Prostate gland (tissue), 2 donors: ENCODE results near the gene COLEC12. TPM values are rescaled to one million over a fixed set of nuclear protein-coding genes. Genes with fewer than 3 reads are reported as not detected.

Experiments
- DNase-seq: peaks from one replicate; pipeline ENCODE4 v3.0.0-alpha.2; 2019; ENCODE audit warnings: low spot score
- H3K27ac ChIP-seq, 2 donors: fragments of 200-600 bp; sonication (generic); 2 replicates each; pipeline ENCODE4 v1.5.1; 2017 to 2019
- H3K27me3 ChIP-seq: fragments of 200-600 bp; sonication (generic); replicated peaks from 2 replicates; pipeline ENCODE4 v1.5.1; 2019; ENCODE audit not compliant: insufficient read depth
- H3K36me3 ChIP-seq, 2 donors: fragments of 200-600 bp; sonication (generic); 1 replicate in 1 of 2; 2 replicates in 1 of 2; pipeline versions ENCODE4 v1.5.1 to v1.8.1; 2017 to 2019
- H3K4me1 ChIP-seq: fragments of 200-600 bp; sonication (generic); replicated peaks from 2 replicates; pipeline ENCODE4 v1.5.1; 2019
- H3K4me3 ChIP-seq, 2 donors: fragments of 200-600 bp; sonication (generic); 2 replicates each; pipeline ENCODE4 v1.5.1; 2017 to 2019
- H3K9me3 ChIP-seq: fragments of 200-600 bp; sonication (generic); 2 replicates; pipeline ENCODE4 v1.5.1; 2017
- POLR2A ChIP-seq: fragments of 450-650 bp; IDR thresholded peaks from one replicate; pipeline ENCODE4 v1.6.1; 2016; ENCODE audit warnings: antibody characterized with exemption, mild to moderate bottlenecking
- POLR2AphosphoS5 ChIP-seq: sonication (generic); formaldehyde crosslinking; IDR thresholded peaks from one replicate; pipeline ENCODE4 v1.6.1; 2017; ENCODE audit warnings: antibody characterized with exemption
- WGBS: methylation state at CpG from one replicate; pipeline ENCODE4 v1.1.5; 2018; 5-methylcytosine and 5-hydroxymethylcytosine counted together
- intact Hi-C: fragments of 100-400 bp; cut with DNase I; formaldehyde crosslinking; loops from one replicate; pipeline ENCODE4 v1.14.2; 2022
- total RNA-seq, 2 donors: library from RNA; depleted of rRNA; stranded (reverse); fragments of >200 nt; gene quantifications; one replicate each; pipeline ENCODE4 v1.1.0, GENCODE V29; 2016
- TF ChIP-seq, protein P1 (sequence below), 4 experiments: fragments of 200-600 bp in 2 of 4; fragments of 450-650 bp in 2 of 4; sonication (generic) in 2 of 4; IDR thresholded peaks; 1 replicate in 3 of 4; 2 replicates in 1 of 4; pipeline ENCODE4 v1.5.1; 2016 to 2019; ENCODE audit warnings: antibody characterized with exemption in 4 of 4, mild to moderate bottlenecking in 2 of 4, moderate library complexity in 2 of 4

Gene COLEC12
- total RNA-seq, 2 donors from 2014 or later: 11.1 to 35.0 TPM

GRCh38 chr18:470661-471501 lies 29.6 kb downstream of the COLEC12 start:
- Histone ChIP-seq H3K36me3 (no peaks in the 10 kb centered on the region), H3K27ac (no peak overlapping the region)

GRCh38 chr18:468955-469790 lies 31.3 kb downstream of the COLEC12 start:
- Histone ChIP-seq H3K4me1 (no peaks in the 10 kb centered on the region), H3K4me3 (no peak overlapping the region), H3K9me3 (no peaks in the 10 kb centered on the region), H3K27ac (no peak overlapping the region), H3K36me3 (no peaks in the 10 kb centered on the region), H3K27me3 (no peaks in the 10 kb centered on the region)
- no peak for DNase-seq
- WGBS: 59% methylated on average over 13 of the region's 13 CpGs
- intact Hi-C loops: no loop called here
- TF ChIP-seq POLR2AphosphoS5: no peak
- TF ChIP-seq, protein P1, sequence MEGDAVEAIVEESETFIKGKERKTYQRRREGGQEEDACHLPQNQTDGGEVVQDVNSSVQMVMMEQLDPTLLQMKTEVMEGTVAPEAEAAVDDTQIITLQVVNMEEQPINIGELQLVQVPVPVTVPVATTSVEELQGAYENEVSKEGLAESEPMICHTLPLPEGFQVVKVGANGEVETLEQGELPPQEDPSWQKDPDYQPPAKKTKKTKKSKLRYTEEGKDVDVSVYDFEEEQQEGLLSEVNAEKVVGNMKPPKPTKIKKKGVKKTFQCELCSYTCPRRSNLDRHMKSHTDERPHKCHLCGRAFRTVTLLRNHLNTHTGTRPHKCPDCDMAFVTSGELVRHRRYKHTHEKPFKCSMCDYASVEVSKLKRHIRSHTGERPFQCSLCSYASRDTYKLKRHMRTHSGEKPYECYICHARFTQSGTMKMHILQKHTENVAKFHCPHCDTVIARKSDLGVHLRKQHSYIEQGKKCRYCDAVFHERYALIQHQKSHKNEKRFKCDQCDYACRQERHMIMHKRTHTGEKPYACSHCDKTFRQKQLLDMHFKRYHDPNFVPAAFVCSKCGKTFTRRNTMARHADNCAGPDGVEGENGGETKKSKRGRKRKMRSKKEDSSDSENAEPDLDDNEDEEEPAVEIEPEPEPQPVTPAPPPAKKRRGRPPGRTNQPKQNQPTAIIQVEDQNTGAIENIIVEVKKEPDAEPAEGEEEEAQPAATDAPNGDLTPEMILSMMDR (IDR thresholded peaks at IDR 0.05): no peak
- TF ChIP-seq POLR2A: no peak

More at GRCh38 chr18:470661-471501, 29.6 kb downstream of the COLEC12 start:
- H3K4me3 ChIP-seq: no peak overlapping the region
- WGBS: 56% methylated on average over 5 of the region's 5 CpGs
- H3K27me3 ChIP-seq: no peaks in the 10 kb centered on the region
- no peaks in the 10 kb centered on the region for H3K4me1 ChIP-seq
- no peak for DNase-seq
- no peaks in the 10 kb centered on the region for H3K9me3 ChIP-seq
- intact Hi-C loops: no loop called here
- TF ChIP-seq, protein P1 (IDR thresholded peaks at IDR 0.05): no peak
- TF ChIP-seq POLR2AphosphoS5 (no peak), POLR2A (no peak)

DNA sequence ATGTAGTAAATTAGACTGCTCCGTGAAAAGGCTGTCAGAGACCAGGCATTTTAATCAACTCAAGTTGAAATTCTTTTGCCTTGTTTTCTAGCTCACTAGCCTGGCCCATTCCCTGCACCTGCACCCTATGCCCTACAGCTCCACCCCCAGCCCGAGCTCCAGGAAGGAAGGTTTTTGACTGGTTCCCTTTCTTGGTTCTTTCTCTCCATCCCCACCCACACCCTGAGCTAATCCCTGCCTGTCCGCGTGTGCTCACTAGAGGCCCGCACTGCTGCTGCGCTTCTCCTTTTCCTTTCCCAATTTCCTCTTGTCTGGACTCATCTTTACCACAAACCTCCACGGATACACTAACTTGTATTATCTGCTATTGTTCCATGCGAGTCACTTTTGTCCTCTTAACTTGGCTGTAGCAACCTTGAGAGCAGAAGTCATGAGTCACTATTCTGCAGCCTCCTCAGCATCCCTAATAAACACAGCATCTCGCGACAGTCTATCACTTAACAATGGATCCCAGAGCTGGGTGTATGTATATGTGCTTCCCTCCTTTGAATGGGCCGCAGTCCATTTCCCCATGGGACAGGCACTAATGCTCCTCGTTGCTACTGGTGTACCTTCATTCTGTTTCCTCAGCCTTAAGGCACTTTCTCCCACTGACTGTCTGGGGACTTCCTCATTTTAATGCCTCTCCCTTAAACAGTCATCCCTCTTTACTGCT lies 36.5 kb downstream of the COLEC12 start:
- 67% methylated on average over 12 of the region's 12 CpGs for WGBS
- TF ChIP-seq, protein P1 (IDR thresholded peaks at IDR 0.05): no peak
- TF ChIP-seq POLR2AphosphoS5 (no peak), POLR2A (no peak)
- intact Hi-C loops: no loop called here
- H3K36me3 ChIP-seq: no peaks in the 10 kb centered on the region
- no peaks in the 10 kb centered on the region for H3K27me3 ChIP-seq
- DNase-seq: no peak
- H3K4me3 ChIP-seq: no peak overlapping the region
- H3K9me3 ChIP-seq: no peaks in the 10 kb centered on the region
- no peaks in the 10 kb centered on the region for H3K4me1 ChIP-seq
- H3K27ac ChIP-seq: no peak overlapping the region

GRCh38 chr18:463403-463802 lies 37.1 kb downstream of the COLEC12 start:
- no peak overlapping the region for H3K4me3 ChIP-seq
- DNase-seq: no peak
- no peaks in the 10 kb centered on the region for H3K4me1 ChIP-seq
- 51% methylated on average over 11 of the region's 11 CpGs for WGBS
- intact Hi-C loops: no loop called here
- H3K27me3 ChIP-seq: no peaks in the 10 kb centered on the region
- no peaks in the 10 kb centered on the region for H3K36me3 ChIP-seq
- TF ChIP-seq POLR2A: no peak
- TF ChIP-seq, protein P1 (IDR thresholded peaks at IDR 0.05): no peak
- no peak for TF ChIP-seq POLR2AphosphoS5
- H3K27ac ChIP-seq: no peak overlapping the region
- H3K9me3 ChIP-seq: no peaks in the 10 kb centered on the region
